ENCODE measurements around the gene CLEC11A. TPM values are rescaled to one million over a fixed set of nuclear protein-coding genes. Genes with fewer than 3 reads are reported as not detected.

Gene CLEC11A
- total and polyA plus RNA-seq, 4 donors: 2.4 to 11.0 (median 5.5) TPM

DNA sequence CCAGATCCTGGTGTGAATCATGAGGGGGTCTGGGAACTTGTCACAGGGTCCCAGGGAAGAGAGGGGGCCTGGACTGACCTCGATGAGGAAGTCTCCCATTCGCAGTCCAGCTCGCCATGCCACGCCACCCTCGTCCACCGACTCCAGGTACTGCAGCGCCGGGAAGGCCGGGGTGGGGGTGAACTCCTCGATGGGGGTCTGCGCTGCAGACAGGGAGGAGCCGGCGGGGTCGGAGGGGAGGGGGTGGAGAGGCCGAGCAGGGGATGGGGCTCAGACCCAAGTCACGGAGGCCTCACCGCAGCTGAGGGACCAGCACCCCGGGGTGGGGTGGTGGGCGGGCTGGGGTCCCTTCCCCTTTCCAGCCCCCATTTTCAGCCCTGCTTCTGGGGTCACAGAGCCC, 34.4 kb upstream of the CLEC11A start (continued):
- TF ChIP-seq REST (IDR thresholded peaks at IDR 0.05) (no peak), HNF4G (IDR thresholded peaks at IDR 0.05) (no peak), RAD21 (IDR thresholded peaks at IDR 0.05) (no peak), HNF4A (conservative IDR thresholded peaks at IDR 0.05) (no peak)
- TF ChIP-seq, protein P1, sequence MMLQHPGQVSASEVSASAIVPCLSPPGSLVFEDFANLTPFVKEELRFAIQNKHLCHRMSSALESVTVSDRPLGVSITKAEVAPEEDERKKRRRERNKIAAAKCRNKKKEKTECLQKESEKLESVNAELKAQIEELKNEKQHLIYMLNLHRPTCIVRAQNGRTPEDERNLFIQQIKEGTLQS (IDR thresholded peaks at IDR 0.05): no peak

DNA sequence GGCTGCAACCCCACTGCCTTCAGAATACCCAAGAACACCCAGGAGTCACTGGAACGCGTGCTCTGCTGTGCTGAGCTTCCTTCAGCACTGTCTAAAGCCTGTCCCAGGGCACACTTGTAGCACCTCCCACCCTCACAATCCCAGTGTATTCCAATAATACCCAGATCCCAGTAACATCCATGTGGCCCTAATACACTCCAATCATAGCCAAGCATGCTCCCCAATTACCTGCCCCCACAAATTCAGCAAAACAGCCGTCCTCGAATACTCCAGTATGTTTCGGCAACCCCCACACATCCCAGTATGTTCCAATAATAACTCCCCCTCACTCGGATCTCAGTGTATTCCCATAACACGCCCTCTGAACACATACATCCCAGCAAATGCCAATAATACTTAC, 32.7 kb upstream of the CLEC11A start:
- Histone ChIP-seq H3K27ac (ENCODE audit: low read depth in 1 of 2, low read length in 2 of 2) (no peak overlapping the region), H3K9ac (ENCODE audit: low read depth in 1 of 2, low read length in 2 of 2) (no peak overlapping the region), H3K36me3 (ENCODE audit: control insufficient read depth in 4 of 4, insufficient read depth in 3 of 4, low read depth in 1 of 4, low read length in 3 of 4) (no peaks in the 10 kb centered on the region), H3K4me1 (ENCODE audit: control insufficient read depth in 4 of 4, insufficient read depth in 4 of 4, low read length in 3 of 4) (no peaks in the 10 kb centered on the region), H3K27me3 (ENCODE audit: control insufficient read depth in 4 of 4, insufficient read depth in 4 of 4, low read length in 3 of 4) (peaks cover 0 to 14% (median 3%) of the 10 kb centered on the region in 4 donors), H3K4me3 (ENCODE audit: low read depth in 1 of 3, low read length in 3 of 3) (no peak overlapping the region), H3K9me3 (ENCODE audit: control insufficient read depth in 4 of 4, low read length in 3 of 4) (no peaks in the 10 kb centered on the region)
- 73% methylated on average over 7 of the region's 7 CpGs for WGBS
- no peak for DNase-seq (ENCODE audit: low spot score)
- TF ChIP-seq, protein P1 (IDR thresholded peaks at IDR 0.05): no peak
- TF ChIP-seq, protein P2, sequence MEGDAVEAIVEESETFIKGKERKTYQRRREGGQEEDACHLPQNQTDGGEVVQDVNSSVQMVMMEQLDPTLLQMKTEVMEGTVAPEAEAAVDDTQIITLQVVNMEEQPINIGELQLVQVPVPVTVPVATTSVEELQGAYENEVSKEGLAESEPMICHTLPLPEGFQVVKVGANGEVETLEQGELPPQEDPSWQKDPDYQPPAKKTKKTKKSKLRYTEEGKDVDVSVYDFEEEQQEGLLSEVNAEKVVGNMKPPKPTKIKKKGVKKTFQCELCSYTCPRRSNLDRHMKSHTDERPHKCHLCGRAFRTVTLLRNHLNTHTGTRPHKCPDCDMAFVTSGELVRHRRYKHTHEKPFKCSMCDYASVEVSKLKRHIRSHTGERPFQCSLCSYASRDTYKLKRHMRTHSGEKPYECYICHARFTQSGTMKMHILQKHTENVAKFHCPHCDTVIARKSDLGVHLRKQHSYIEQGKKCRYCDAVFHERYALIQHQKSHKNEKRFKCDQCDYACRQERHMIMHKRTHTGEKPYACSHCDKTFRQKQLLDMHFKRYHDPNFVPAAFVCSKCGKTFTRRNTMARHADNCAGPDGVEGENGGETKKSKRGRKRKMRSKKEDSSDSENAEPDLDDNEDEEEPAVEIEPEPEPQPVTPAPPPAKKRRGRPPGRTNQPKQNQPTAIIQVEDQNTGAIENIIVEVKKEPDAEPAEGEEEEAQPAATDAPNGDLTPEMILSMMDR (IDR thresholded peaks at IDR 0.05; ENCODE audit: low read depth, low read length, missing input control): no peak
- TF ChIP-seq TAF1 (conservative IDR thresholded peaks at IDR 0.05) (no peak), RAD21 (IDR thresholded peaks at IDR 0.05) (no peak), MAX (IDR thresholded peaks at IDR 0.05) (no peak), GABPA (IDR thresholded peaks at IDR 0.05 in 1 of 2, conservative IDR thresholded peaks at IDR 0.05 in 1 of 2) (no peak), EGR1 (IDR thresholded peaks at IDR 0.05; ENCODE audit: low read depth in 2 of 2) (no peak), HNF4A (conservative IDR thresholded peaks at IDR 0.05) (no peak), FOXA1 (IDR thresholded peaks at IDR 0.05) (no peak), NR2F2 (IDR thresholded peaks at IDR 0.05) (no peak), ZBTB33 (IDR thresholded peaks at IDR 0.05) (no peak), YY1 (IDR thresholded peaks at IDR 0.05) (no peak)

Measured in liver (tissue), 9 donors.